NCI-H345 treated with DMSO at 0.1 percent for 48 hours (cell line): ENCODE measurements around the gene FABP1.

Experiments used
- DNase-seq: peaks from one replicate; lab custom pipeline; 2025; ENCODE audit not compliant: unreplicated experiment; lab: John Stamatoyannopoulos, UW

Gene FABP1

GRCh38 chr2:88116669-88117432 is 11.0 kb downstream of the FABP1 start:
- no peak for DNase-seq

- no peak for DNase-seq
Observed at GRCh38 chr2:88115825-88116518, 11.9 kb downstream of the FABP1 start.

- DNase-seq = no peak
Observed at GRCh38 chr2:88114889-88115288, 13.0 kb downstream of the FABP1 start.

GRCh38 chr2:88113069-88113468 is 14.8 kb downstream of the FABP1 start:
- DNase-seq = no peak

- no peak for DNase-seq
Observed at GRCh38 chr2:88110830-88111229, 17.0 kb downstream of the FABP1 start.

- DNase-seq = no peak
Observed at GRCh38 chr2:88108796-88109195, 19.1 kb downstream of the FABP1 start.

- no peak for DNase-seq
Observed at GRCh38 chr2:88100489-88100858, 27.4 kb downstream of the FABP1 start.

GRCh38 chr2:88099798-88100488 is 27.9 kb downstream of the FABP1 start:
- DNase-seq = no peak

GRCh38 chr2:88098558-88098900 is 29.3 kb downstream of the FABP1 start:
- DNase-seq = no peak

GRCh38 chr2:88097891-88098557 is 29.8 kb downstream of the FABP1 start:
- DNase-seq = no peak

- DNase-seq = no peak
Observed at GRCh38 chr2:88097192-88097591, 30.7 kb downstream of the FABP1 start.

- no peak for DNase-seq
Observed at GRCh38 chr2:88096708-88097107, 31.2 kb downstream of the FABP1 start.

GRCh38 chr2:88095022-88095421 is 32.8 kb downstream of the FABP1 start:
- no peak for DNase-seq

- DNase-seq = no peak
Observed at GRCh38 chr2:88092773-88093172, 35.1 kb downstream of the FABP1 start.

- no peak for DNase-seq
Observed at GRCh38 chr2:88091943-88092342, 35.9 kb downstream of the FABP1 start.

- no peak for DNase-seq
Observed at GRCh38 chr2:88090446-88091283, 37.2 kb downstream of the FABP1 start.

GRCh38 chr2:88088999-88089398 is 38.9 kb downstream of the FABP1 start:
- no peak for DNase-seq

GRCh38 chr2:88087763-88088162 is 40.1 kb downstream of the FABP1 start:
- no peak for DNase-seq

- no peak for DNase-seq
Observed at GRCh38 chr2:88087073-88087472, 40.8 kb downstream of the FABP1 start.

GRCh38 chr2:88086401-88086800 is 41.5 kb downstream of the FABP1 start:
- DNase-seq = no peak

GRCh38 chr2:88085602-88086001 is 42.3 kb downstream of the FABP1 start:
- no peak for DNase-seq
